ENCODE results near the gene NKAPL.

NKAPL gene

DNA sequence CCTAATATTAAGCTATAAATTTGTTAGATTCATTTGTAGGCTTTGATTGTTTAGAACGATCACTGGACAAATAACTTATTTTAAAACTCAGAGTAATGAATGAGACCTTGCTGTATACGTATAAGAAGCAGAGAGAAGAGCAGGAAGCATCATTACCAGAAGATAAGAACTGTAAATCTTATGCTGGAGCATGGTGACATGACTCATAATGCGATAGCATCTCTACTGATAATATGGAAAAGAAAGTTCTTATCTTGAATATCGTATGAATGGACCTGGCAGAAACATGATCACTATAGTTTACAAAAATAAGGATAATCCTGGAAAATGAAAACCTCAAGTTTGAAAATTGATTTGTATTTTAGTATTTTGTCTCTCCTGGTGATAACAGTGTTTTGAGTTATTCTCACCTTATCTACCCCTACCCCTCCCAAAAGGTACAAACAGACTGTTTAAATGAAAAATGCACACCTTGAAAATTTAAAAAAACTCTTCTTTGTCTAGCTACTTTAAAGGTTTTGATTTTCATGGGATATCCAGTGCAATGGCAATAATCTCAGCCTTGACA lies 5.8 kb downstream of the NKAPL start:
- no peak overlapping the region for H3K4me3 Mint-ChIP-seq
- ATAC-seq: no peak
- no peak overlapping the region for H3K27ac Mint-ChIP-seq
- H3K4me1 Mint-ChIP-seq: peaks cover 14% of the 10 kb centered on the region
- no peaks in the 10 kb centered on the region for H3K36me3 Mint-ChIP-seq (ENCODE audit: low read depth)
- H3K9me3 Mint-ChIP-seq: peaks cover under 1% of the 10 kb centered on the region
- H3K27me3 Mint-ChIP-seq: no peaks in the 10 kb centered on the region
- no peak for DNase-seq

DNA sequence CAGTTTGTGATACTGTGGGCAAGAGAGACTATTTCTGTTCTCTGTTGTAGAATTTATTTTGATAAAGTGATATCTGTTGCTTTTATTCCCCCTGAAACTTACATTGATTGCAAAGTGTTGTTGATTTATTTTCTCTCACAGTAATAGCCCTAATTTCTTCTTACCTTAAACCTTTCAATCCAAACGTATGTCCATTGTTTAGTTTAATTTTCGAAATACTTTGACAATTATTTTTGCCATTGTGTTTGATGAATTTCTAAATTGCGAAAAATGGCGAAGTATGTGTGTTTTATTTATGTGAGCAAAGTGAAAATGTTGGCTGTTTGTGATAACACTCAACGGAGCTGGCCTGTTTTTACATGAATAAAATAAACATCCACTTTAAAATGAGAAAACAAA lies 7.5 kb downstream of the NKAPL start:
- H3K9me3 Mint-ChIP-seq: no peaks in the 10 kb centered on the region
- DNase-seq (no peak), ATAC-seq (no peak)
- no peaks in the 10 kb centered on the region for H3K27me3 Mint-ChIP-seq
- H3K27ac Mint-ChIP-seq: no peak overlapping the region
- no peaks in the 10 kb centered on the region for H3K36me3 Mint-ChIP-seq (ENCODE audit: low read depth)
- no peak overlapping the region for H3K4me3 Mint-ChIP-seq
- H3K4me1 Mint-ChIP-seq: peaks cover 16% of the 10 kb centered on the region

DNA sequence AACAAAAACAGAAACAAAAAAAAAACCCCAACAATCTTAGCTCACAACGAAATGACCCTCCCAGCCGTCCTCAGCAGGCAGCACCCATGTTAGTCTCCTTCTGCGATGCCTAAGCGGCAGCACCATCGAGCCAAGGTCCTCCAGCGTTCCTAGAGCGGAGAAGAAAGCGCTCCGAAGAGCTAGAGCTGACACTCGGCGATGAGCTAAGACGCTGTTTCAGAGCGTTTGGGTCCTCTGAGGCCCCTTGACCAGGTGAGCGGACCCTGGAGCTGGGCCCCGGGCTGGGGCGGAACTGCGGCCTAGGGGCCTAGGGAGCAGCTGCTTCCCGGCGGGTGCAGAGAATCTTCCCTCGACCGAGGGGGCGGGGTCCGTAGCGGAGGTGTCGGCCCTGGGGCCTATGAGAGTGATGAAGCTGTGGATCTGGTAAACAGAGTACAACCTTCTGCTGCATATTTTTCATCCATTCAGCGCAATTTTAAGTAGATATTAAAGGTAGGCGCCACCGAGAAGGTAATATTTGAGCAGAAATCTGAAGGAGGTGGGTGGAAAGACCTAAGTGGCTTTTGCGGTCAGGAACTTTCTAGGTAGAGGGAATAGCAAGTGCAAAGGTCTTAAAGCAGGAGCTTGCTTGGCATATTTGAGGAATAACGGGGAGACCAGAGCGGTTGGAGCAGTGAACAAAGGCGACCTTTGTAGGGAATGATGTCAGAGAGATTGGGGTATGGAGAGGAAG lies 8.0 kb downstream of the NKAPL start, which contains the start of gene ZSCAN26:
ZSCAN26 (plus strand) TSS at position 182 of the 733 bp plus-strand sequence. CDS start 4,777 bp downstream, outside the sequence.
- H3K4me1 Mint-ChIP-seq: peaks cover 16% of the 10 kb centered on the region
- no peaks in the 10 kb centered on the region for H3K27me3 Mint-ChIP-seq
- no peak within 1 kb of the TSS for H3K4me3 Mint-ChIP-seq
- ATAC-seq (peak; percentile 91), DNase-seq (peak; percentile 79)
- H3K36me3 Mint-ChIP-seq (ENCODE audit: low read depth): no peaks in the 10 kb centered on the region
- H3K27ac Mint-ChIP-seq: no peak within 1 kb of the TSS
- no peaks in the 10 kb centered on the region for H3K9me3 Mint-ChIP-seq

DNA sequence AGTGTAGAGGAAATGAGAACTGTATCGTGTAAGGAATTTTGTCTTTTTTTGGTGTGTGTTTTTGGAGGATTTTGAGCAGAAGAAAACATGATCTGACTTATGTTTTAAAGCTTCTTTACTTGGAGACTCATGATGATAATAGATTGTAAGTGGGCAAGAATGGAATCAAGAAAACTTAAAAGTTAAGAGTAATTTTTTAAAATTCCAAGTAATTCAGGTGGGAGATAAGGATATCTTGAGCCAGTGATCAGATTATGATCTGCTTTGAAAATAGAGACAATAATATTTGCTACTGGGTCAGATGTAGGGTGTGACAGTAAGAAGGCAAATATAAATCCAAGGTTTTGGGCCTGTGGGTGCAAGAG lies 8.6 kb downstream of the NKAPL start:
- H3K27me3 Mint-ChIP-seq: no peaks in the 10 kb centered on the region
- H3K4me1 Mint-ChIP-seq: peaks cover 16% of the 10 kb centered on the region
- no peaks in the 10 kb centered on the region for H3K9me3 Mint-ChIP-seq
- no peak overlapping the region for H3K4me3 Mint-ChIP-seq
- H3K36me3 Mint-ChIP-seq (ENCODE audit: low read depth): peaks cover 4% of the 10 kb centered on the region
- ATAC-seq (no peak), DNase-seq (no peak)
- no peak overlapping the region for H3K27ac Mint-ChIP-seq

DNA sequence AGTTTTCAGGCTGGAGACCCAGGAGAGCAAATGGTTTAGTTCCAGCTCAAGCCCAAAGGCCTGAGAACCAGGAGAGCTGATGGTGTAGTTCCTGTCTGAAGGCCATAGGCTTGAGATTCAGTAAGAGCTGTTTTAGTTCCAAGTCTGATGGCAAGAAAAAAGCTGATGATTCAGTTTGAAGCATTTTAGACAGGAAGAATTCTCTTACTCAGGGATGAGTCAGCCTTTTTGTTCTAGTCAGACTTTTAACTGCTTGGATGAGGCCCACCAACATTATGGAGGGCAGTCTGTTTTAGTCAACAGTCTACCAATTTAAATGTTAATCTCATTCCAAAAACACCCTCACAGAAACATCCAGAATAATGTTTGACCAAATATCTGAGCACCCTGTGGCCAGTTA lies 10.4 kb downstream of the NKAPL start:
- H3K4me1 Mint-ChIP-seq: peaks cover 16% of the 10 kb centered on the region
- no peaks in the 10 kb centered on the region for H3K27me3 Mint-ChIP-seq
- H3K27ac Mint-ChIP-seq: peak overlapping the region; percentile 37
- H3K9me3 Mint-ChIP-seq: no peaks in the 10 kb centered on the region
- DNase-seq: no peak
- peak; percentile 45 for ATAC-seq
- H3K36me3 Mint-ChIP-seq (ENCODE audit: low read depth): peaks cover 11% of the 10 kb centered on the region
- no peak overlapping the region for H3K4me3 Mint-ChIP-seq

DNA sequence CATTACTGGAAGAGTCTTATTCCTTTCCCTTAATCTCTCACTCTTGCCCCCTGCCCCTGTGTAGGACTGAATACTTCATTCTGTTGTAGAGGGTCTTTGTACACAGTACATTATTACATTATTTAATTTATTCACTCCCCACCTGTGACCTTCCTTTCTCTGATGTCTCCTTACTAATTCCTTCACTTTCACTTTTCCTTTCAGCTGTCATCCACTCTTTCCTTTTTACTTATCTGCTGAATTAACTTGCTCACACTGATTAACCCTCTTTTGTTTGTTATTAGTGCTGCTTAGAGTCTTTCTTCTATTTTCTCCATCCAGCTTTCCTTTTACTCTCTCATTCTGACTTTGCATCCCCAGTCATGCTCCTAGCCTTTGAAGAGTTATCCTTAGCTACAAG lies 15.8 kb downstream of the NKAPL start:
- Mint-ChIP-seq H3K36me3 (ENCODE audit: low read depth) (peaks cover 34% of the 10 kb centered on the region), H3K27ac (peak overlapping the region; percentile 10), H3K27me3 (peaks cover under 1% of the 10 kb centered on the region), H3K4me3 (no peak overlapping the region), H3K4me1 (peaks cover 6% of the 10 kb centered on the region), H3K9me3 (no peaks in the 10 kb centered on the region)
- ATAC-seq (no peak), DNase-seq (no peak)

DNA sequence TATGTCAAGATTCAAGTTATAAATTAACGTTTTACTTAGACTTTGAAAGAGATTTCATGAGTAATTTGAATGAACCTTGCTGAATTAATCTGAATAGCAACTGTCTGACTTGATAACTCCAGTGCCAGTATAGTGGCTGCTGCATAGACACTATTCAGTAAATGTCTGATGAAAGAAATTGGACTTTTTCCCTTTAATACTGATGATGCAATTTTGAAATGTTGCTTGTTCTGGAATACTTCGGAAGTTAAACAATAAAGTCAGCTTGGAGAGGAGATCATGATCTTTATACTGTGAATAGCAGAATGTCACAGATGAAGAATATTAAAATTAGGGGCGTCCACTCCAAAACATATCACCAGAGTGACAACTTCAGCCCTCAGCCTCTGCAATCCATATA lies 18.6 kb downstream of the NKAPL start:
- DNase-seq: no peak
- Mint-ChIP-seq H3K27ac (no peak overlapping the region), H3K4me1 (peaks cover 16% of the 10 kb centered on the region), H3K4me3 (no peak overlapping the region), H3K36me3 (ENCODE audit: low read depth) (peaks cover 29% of the 10 kb centered on the region), H3K27me3 (peaks cover 10% of the 10 kb centered on the region), H3K9me3 (no peaks in the 10 kb centered on the region)
- no peak for ATAC-seq

DNA sequence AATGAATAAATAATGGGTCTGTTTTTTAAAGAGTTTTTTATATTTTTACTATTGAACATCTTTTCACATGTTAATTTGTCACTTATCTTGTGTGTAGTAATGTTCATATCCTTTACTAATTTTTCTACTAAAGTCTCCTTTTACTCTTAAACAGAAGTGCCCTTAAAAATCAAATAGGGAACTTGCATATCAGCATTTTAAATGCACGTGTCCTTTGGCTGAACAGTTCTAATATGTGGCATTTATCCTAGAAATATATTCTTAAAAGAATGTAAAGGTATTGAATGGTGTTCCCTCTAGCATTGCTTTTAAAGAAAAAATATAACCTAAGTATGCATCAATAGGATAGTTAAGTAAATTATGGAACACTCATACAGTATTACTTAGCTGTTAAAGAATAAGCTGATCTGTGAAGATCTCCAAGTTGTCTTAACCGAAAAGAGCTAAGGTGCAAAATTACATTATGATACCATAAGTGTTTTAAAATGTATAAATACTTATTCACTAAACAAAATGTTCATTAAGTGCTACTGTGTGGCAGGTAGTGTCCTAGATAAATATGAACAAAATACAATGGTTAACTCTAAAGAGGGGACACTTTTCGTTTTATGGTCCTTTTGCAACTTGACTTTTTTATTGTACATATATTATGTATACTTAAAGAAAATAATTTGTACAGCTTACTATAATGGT lies 21.6 kb downstream of the NKAPL start:
- Mint-ChIP-seq H3K9me3 (peaks cover 3% of the 10 kb centered on the region), H3K4me3 (peak overlapping the region; percentile 82)

DNA sequence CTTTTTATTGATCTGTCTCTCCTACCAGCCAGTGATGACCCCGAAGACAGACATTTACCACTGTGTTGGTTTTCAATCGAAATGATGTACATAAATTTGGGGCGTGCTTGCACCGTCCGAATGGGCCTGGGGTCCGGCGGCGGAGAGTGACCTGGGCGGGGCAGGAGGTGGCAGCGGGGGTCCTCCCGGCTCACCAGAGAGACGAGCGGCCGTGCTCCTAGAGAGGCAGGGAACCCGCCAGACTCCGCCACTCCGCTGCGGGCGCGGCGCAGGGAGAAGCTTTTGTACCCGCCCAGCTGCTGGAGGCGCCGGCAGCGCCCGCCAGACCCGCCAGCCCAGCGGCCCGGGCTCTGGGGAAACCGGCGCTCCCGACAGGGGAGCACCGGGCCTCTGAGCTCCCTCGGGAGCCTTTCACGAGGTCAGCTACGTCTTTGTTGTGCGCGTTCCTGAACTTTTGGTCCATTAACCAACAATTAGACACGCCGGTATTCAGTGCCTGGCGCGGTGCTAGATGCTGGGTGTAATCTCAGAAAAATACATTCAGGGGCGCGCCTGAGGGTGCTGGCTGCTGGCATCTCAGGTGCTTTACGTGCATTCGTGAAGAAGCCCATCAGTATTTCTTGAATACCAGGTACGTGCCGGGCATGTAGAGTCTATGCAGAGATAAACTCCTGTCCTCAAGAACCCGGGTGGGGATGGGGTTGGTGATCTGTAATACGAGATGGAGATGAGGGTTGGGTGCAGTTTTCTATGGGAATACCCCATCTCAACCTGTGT lies 22.4 kb downstream of the NKAPL start, which contains the start of gene PGBD1:
PGBD1 (plus strand) TSS at position 285 of the 777 bp plus-strand sequence. CDS start 2,242 bp downstream, outside the sequence.
- ATAC-seq (peak; percentile 92), DNase-seq (peak; percentile 71)
- peaks cover 13% of the 10 kb centered on the region for H3K4me1 Mint-ChIP-seq
- H3K9me3 Mint-ChIP-seq: peaks cover 3% of the 10 kb centered on the region
- H3K36me3 Mint-ChIP-seq (ENCODE audit: low read depth): peaks cover 12% of the 10 kb centered on the region
- H3K4me3 Mint-ChIP-seq: peak within 1 kb of the TSS; percentile 82
- no peak within 1 kb of the TSS for H3K27ac Mint-ChIP-seq
- peaks cover 14% of the 10 kb centered on the region for H3K27me3 Mint-ChIP-seq

More for the DNA sequence above, 21.6 kb downstream of the NKAPL start:
- Mint-ChIP-seq H3K27me3 (peaks cover 13% of the 10 kb centered on the region), H3K36me3 (ENCODE audit: low read depth) (peaks cover 16% of the 10 kb centered on the region), H3K4me1 (peaks cover 13% of the 10 kb centered on the region), H3K27ac (no peak overlapping the region)
- ATAC-seq (no peak), DNase-seq (no peak)

DNA sequence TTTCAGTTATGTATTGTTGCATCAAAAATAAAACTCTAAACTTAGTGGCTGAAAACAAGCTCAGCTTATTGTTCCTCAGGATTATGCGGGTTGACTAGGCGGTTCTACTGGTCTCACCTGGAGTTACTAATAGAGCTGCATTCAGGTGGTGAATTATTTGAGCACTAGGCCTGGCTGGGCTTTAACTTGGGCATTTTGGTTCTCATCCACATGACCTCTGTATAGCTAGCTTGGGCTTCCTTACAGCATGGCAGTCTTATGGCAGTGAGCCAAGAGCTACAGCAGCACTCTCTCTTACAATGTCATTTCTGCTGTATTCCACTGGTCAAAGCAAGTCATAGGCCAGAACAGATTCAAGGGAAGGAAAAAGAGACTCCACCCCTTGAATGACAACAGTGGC lies 23.8 kb downstream of the NKAPL start:
- Mint-ChIP-seq H3K4me3 (no peak overlapping the region), H3K36me3 (ENCODE audit: low read depth) (peaks cover 18% of the 10 kb centered on the region), H3K27ac (no peak overlapping the region), H3K4me1 (peaks cover 13% of the 10 kb centered on the region), H3K27me3 (peaks cover 15% of the 10 kb centered on the region), H3K9me3 (peaks cover 3% of the 10 kb centered on the region)
- ATAC-seq (no peak), DNase-seq (no peak)

DNA sequence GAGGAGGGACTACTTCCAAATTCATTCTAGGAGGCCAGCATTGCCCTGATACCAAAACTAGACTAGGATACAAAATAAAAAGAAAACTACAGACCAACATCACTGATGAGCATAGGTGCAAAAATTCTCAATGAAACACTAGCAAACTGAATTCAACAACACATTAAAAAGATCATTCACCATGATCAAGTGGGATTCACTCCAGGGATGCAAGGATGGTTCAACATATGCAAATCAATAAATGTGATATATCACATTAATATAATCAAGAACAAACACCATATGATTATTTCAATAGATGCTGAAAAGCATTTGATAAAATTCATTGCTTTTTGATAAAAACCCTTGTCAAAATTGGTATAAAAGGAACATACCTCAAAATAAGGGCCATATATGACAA lies 32.5 kb downstream of the NKAPL start:
- H3K4me3 Mint-ChIP-seq: no peak overlapping the region
- peaks cover under 1% of the 10 kb centered on the region for H3K27me3 Mint-ChIP-seq
- ATAC-seq (no peak), DNase-seq (no peak)
- H3K36me3 Mint-ChIP-seq (ENCODE audit: low read depth): peaks cover 14% of the 10 kb centered on the region
- no peak overlapping the region for H3K27ac Mint-ChIP-seq
- no peaks in the 10 kb centered on the region for H3K9me3 Mint-ChIP-seq
- no peaks in the 10 kb centered on the region for H3K4me1 Mint-ChIP-seq

DNA sequence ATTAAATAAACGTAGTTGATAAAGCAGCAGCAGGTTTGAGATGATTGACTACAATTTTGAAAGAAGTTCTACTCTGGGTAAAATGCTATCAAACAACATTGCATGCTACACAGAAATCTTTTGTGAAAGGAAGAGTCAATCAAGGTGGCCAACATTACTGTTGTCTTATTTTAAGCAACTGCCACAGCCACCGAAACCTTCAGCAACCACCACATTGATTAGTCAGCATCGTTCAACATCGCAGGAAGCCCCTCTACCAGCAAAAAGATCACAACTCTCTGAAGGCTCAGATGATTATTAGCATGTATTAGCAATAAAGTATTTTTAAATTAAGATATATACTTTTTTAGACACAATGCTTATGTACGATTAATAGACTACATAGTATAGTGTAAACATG lies 36.2 kb downstream of the NKAPL start:
- H3K9me3 Mint-ChIP-seq: no peaks in the 10 kb centered on the region
- H3K4me3 Mint-ChIP-seq: no peak overlapping the region
- ATAC-seq (no peak), DNase-seq (no peak)
- no peak overlapping the region for H3K27ac Mint-ChIP-seq
- H3K36me3 Mint-ChIP-seq (ENCODE audit: low read depth): peaks cover 2% of the 10 kb centered on the region
- H3K27me3 Mint-ChIP-seq: no peaks in the 10 kb centered on the region
- H3K4me1 Mint-ChIP-seq: no peaks in the 10 kb centered on the region

DNA sequence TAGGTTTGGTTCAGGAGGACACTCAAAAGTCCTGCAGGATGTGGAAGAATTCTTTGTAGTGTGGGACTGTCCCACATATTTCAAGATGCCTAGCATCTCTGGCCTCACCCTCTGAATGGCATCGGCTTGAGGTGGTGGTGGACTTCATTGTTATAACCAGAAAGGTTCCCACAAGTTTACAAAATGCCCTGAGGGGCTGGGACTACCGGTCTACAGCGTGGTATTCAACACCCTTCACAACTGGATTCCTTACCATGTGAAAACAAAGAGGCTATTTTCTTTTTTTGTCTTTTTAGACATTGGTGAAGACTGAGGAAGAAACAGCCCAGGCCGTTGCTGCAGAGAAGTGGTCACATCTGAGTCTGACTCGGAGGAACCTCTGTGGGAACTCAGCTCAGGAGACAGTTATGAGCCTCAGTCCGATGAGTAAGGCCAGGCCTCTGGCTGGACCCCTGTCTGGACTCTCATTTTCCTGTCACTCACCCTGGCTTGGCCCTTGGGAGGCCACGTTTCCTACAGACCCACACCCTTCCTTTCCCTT lies 37.5 kb downstream of the NKAPL start:
- ATAC-seq (no peak), DNase-seq (no peak)
- peaks cover under 1% of the 10 kb centered on the region for H3K36me3 Mint-ChIP-seq (ENCODE audit: low read depth)
- H3K27ac Mint-ChIP-seq: no peak overlapping the region
- no peaks in the 10 kb centered on the region for H3K27me3 Mint-ChIP-seq
- H3K9me3 Mint-ChIP-seq: no peaks in the 10 kb centered on the region
- H3K4me1 Mint-ChIP-seq: no peaks in the 10 kb centered on the region
- no peak overlapping the region for H3K4me3 Mint-ChIP-seq

DNA sequence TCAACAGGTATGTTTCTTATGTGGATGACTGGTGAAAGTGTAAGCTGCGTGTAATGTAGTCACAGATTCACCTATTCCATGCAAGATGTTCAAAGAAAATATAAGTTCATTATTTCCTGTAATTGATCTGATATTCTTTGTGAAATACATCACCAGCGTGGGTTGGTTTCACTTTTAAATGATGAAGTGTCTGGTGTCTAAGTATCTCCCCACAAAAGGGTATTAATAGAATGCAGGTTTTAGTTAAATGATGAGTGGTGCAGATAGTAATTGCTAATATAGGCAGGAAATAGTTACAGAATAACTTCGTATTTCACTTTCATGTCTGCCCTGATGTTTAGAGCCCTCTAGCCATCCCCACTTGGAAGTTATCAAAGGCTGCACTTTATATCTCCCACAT lies 44.5 kb downstream of the NKAPL start:
- H3K27me3 Mint-ChIP-seq: peaks cover 2% of the 10 kb centered on the region
- peaks cover 9% of the 10 kb centered on the region for H3K9me3 Mint-ChIP-seq
- no peak overlapping the region for H3K4me3 Mint-ChIP-seq
- H3K4me1 Mint-ChIP-seq: peaks cover 19% of the 10 kb centered on the region
- peak overlapping the region; percentile 24 for H3K27ac Mint-ChIP-seq
- H3K36me3 Mint-ChIP-seq (ENCODE audit: low read depth): peaks cover 4% of the 10 kb centered on the region
- ATAC-seq (peak; percentile 76), DNase-seq (no peak)
